ENCODE data around the gene DAZAP1. TPM values are rescaled to one million over a fixed set of nuclear protein-coding genes. Genes with fewer than 3 reads are reported as not detected.

The DAZAP1 gene
- total and polyA plus RNA-seq, 2 of the 4 experiments (the other 2 are of a cell fraction): 22.0 to 62.8 TPM

DNA sequence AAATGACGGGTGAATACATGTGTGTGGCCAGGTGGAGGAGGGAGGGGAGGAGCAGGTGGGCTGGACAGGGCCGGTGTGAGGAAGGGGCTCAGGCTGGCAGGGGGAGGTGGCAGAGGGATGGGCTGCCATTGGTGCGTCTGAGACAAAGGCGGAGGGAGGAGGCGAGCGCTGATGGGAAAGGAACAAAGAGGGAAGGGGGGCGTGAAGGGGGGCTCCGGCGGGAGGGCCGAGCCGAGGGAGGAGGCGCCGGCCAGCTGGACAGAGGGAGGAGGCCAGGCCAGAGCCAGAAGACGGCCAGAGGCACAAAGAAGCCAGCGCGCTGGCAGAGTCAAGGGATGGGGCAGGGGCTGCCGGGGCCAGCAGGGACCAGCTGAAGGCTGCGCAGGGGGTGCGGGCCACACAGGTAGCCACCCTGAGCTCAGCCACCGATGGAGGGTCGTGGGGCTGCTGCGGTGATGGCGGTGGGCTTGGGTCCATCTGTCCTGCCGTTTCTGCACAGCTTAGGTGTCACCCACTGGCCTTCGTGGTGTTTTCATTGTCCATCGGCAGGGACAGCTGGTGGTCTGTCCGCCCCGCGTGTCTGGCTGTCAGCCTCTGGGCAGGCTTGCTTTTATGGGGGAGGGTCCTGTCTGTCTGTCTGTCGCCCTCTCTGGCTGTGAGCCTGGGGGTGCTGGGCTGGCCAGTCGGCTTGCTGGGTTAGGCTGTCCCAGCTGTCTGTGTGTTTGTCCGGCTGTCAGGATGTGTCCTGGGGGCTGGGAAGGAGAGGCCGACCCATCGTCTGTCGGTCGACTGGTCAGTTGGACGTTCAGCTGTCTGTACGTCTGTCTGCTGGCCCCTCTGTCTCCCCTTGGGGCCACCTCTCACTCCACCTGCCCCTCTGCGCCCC is 44.8 kb downstream of the DAZAP1 start:
- Histone ChIP-seq H3K4me3 (ENCODE audit: insufficient read depth, low read depth, low read length) (no peak overlapping the region), H4K5ac (ENCODE audit: low read depth, low read length) (no peak overlapping the region), H3K9me3 (ENCODE audit: control insufficient read depth, insufficient read depth, low read length) (no peaks in the 10 kb centered on the region), H2AFZ (replicated peaks; ENCODE audit: low read length, poor library complexity) (no peak overlapping the region), H3K9ac (ENCODE audit: low read depth, low read length) (no peak overlapping the region), H4K20me1 (ENCODE audit: insufficient read depth, low read length) (peaks cover 57% of the 10 kb centered on the region), H3K9me1 (ENCODE audit: insufficient read depth, low read length) (no peaks in the 10 kb centered on the region), H3K56ac (ENCODE audit: extremely low read depth, insufficient read depth, low read length) (no peak overlapping the region), H3K18ac (ENCODE audit: low read depth, low read length) (no peak overlapping the region), H3K23ac (ENCODE audit: low read depth, low read length) (no peak overlapping the region), H3K36me3 (ENCODE audit: control insufficient read depth, insufficient read depth, low read length) (no peaks in the 10 kb centered on the region), H2BK5ac (ENCODE audit: low read depth, low read length, poor library complexity, severe bottlenecking) (no peak overlapping the region), H3K27me3 (ENCODE audit: control insufficient read depth, insufficient read depth, low read length) (peaks cover 76% of the 10 kb centered on the region), H2AK5ac (ENCODE audit: low read depth, low read length) (no peak overlapping the region), H2BK15ac (ENCODE audit: low read depth, low read length) (no peak overlapping the region), H4K91ac (ENCODE audit: insufficient read depth, low read depth, low read length) (no peak overlapping the region), H4K8ac (ENCODE audit: low read depth in 2 of 2, low read length in 2 of 2) (no peak overlapping the region), H3K79me1 (ENCODE audit: low read depth in 1 of 2, low read length in 2 of 2) (no peaks in the 10 kb centered on the region), H3K4me1 (ENCODE audit: control insufficient read depth, insufficient read depth, low read length) (no peaks in the 10 kb centered on the region), H2BK120ac (ENCODE audit: low read depth, low read length) (no peak overlapping the region), H3K4ac (ENCODE audit: low read depth, low read length) (no peak overlapping the region), H3K27ac (ENCODE audit: insufficient read depth, low read length) (no peak overlapping the region), H2BK20ac (ENCODE audit: low read depth, low read length) (no peak overlapping the region), H3K14ac (replicated peaks; ENCODE audit: low read depth, low read length) (no peak overlapping the region), H2AK9ac (replicated peaks; ENCODE audit: low read depth, low read length, poor library complexity) (peak overlapping the region; percentile 42), H3K4me2 (ENCODE audit: low read depth, low read length) (no peak overlapping the region)
- BruUV-seq (replicated peaks): no TSS peak
- ChIA-PET POLR2A (ENCODE audit: unreplicated experiment) (no interaction called here), CTCF (no interaction called here)
- intact Hi-C loops (cut with micrococcal nuclease) (no loop called here), in situ Hi-C loops (cut with MboI; ENCODE audit: low sequenced_read_pairs) (no loop called here), dilution Hi-C loops (cut with HindIII; ENCODE audit: low sequenced_read_pairs, unreplicated experiment) (no loop called here)
- DNase-seq: no peak
- no peak for ATAC-seq (ENCODE audit: low read depth)
- WGBS, 2 experiments (ENCODE audit: extremely low coverage in 2 of 2, insufficient read length in 1 of 2): 8% methylated on average over 26 of the region's 39 CpGs; no CpG with 5 or more reads in 1 of the 2 experiments
- TF ChIP-seq POLR2A (IDR thresholded peaks at IDR 0.05; ENCODE audit: low read depth, low read length) (no peak), MAZ (IDR thresholded peaks at IDR 0.05; ENCODE audit: borderline replicate concordance, low read depth, low read length) (no peak)
